HepG2 (cell line): ENCODE data around the gene PLBD2. TPM values are rescaled to one million over a fixed set of nuclear protein-coding genes. Genes with fewer than 3 reads are reported as not detected.

Experiments used
- AFF4 ChIP-seq: sonication (generic); formaldehyde crosslinking; IDR thresholded peaks from 2 replicates; pipeline ENCODE4 v1.4.0; 2020; ENCODE audit warnings: missing genetic modification reagents
- ATF4 ChIP-seq, 2 experiments: fragments of 450-650 bp in 1 of 2; sonication (generic) in 1 of 2; formaldehyde crosslinking; IDR thresholded peaks; 2 replicates each; pipeline versions ENCODE4 v1.5.0 to v1.8.0; 2020 to 2022; ENCODE audit warnings: mild to moderate bottlenecking in 1 of 2, missing genetic modification reagents in 1 of 2
- DMAP1 ChIP-seq: IDR thresholded peaks from 2 replicates; pipeline ENCODE4 v1.6.1; 2016
- DRAP1 ChIP-seq: IDR thresholded peaks from 2 replicates; pipeline ENCODE4 v1.6.1; 2016; ENCODE audit warnings: missing genetic modification reagents, missing compliant biosample characterization
- FOXK1 ChIP-seq: sonication (generic); formaldehyde crosslinking; IDR thresholded peaks from 2 replicates; pipeline ENCODE4 v1.4.0; 2020; ENCODE audit warnings: low read depth, missing genetic modification reagents, borderline replicate concordance
- GRHL1 ChIP-seq: sonication (generic); formaldehyde crosslinking; conservative IDR thresholded peaks from 2 replicates; pipeline ENCODE4 v1.8.0; 2022; ENCODE audit warnings: missing genetic modification reagents
- NCOA2 ChIP-seq: sonication (generic); formaldehyde crosslinking; IDR thresholded peaks from 2 replicates; pipeline ENCODE4 v1.8.0; 2022; ENCODE audit warnings: inconsistent platforms
- RAD21 ChIP-seq: fragments of 450-650 bp; formaldehyde crosslinking; IDR thresholded peaks from 2 replicates; pipeline ENCODE4 v1.5.0; 2020; ENCODE audit warnings: mild to moderate bottlenecking
- RBM22 ChIP-seq: fragments of 200-400 bp; formaldehyde crosslinking; optimal IDR thresholded peaks from 2 replicates; pipeline ENCODE3; 2017; ENCODE audit warnings: mild to moderate bottlenecking, low read length, moderate library complexity
- REXO4 ChIP-seq: sonication (generic); formaldehyde crosslinking; IDR thresholded peaks from 2 replicates; pipeline ENCODE4 v1.8.0; 2022; ENCODE audit warnings: missing genetic modification reagents, mild to moderate bottlenecking, borderline replicate concordance
- SMC3 ChIP-seq: IDR thresholded peaks from 2 replicates; pipeline ENCODE4 v1.6.1; 2011; ENCODE audit warnings: low read length, improper control_type of control experiment
- SOX5 ChIP-seq: IDR thresholded peaks from 2 replicates; pipeline ENCODE4 v1.6.1; 2016; ENCODE audit warnings: borderline replicate concordance
- SOX6 ChIP-seq, 2 experiments: fragments of 450-650 bp in 1 of 2; sonication (generic) in 1 of 2; formaldehyde crosslinking in 1 of 2; IDR thresholded peaks; 2 replicates each; pipeline versions ENCODE4 v1.4.0 to v1.6.1; 2017 to 2020; ENCODE audit warnings: antibody characterized with exemption in 1 of 2, mild to moderate bottlenecking in 1 of 2, missing genetic modification reagents in 1 of 2
- ZBTB14 ChIP-seq: sonication (generic); formaldehyde crosslinking; IDR thresholded peaks from 2 replicates; pipeline ENCODE4 v1.4.0; 2020; ENCODE audit warnings: missing genetic modification reagents
- ZNF101 ChIP-seq: sonication (generic); formaldehyde crosslinking; IDR thresholded peaks from 2 replicates; pipeline ENCODE4 v1.4.0; 2020; ENCODE audit warnings: mild to moderate bottlenecking, low read depth, missing genetic modification reagents, borderline replicate concordance
- ZNF292 ChIP-seq: sonication (generic); formaldehyde crosslinking; IDR thresholded peaks from 2 replicates; pipeline ENCODE4 v1.8.1; 2022; ENCODE audit warnings: mild to moderate bottlenecking, low read depth, missing genetic modification reagents, borderline replicate concordance
- ZNF552 ChIP-seq: sonication (generic); formaldehyde crosslinking; IDR thresholded peaks from 2 replicates; pipeline ENCODE4 v1.9.0; 2022; ENCODE audit warnings: missing genetic modification reagents, mild to moderate bottlenecking, borderline replicate concordance
- ZNF749 ChIP-seq: sonication (generic); formaldehyde crosslinking; IDR thresholded peaks from 2 replicates; pipeline ENCODE4 v1.8.0; 2022; ENCODE audit warnings: mild to moderate bottlenecking, missing genetic modification reagents, moderate library complexity, borderline replicate concordance
- ZNF83 ChIP-seq: sonication (generic); formaldehyde crosslinking; IDR thresholded peaks from 2 replicates; pipeline ENCODE4 v1.4.0; 2020; ENCODE audit warnings: missing genetic modification reagents, mild to moderate bottlenecking, borderline replicate concordance
- polyA plus RNA-seq, 8 experiments: library from polyadenylated mRNA; depleted of rRNA in 3 of 8; stranded (reverse) in 7 of 8; unstranded in 1 of 8; fragments of >200 nt; fragmentation: Illumina TruSeq in 4 of 8; extraction: Trizol in 4 of 8; gene quantifications; 2 replicates each; pipeline versions ENCODE4 v1.2.1 to v1.2.3, GENCODE V29; 2011 to 2016; ENCODE audit warnings: low read depth in 4 of 8, missing spikeins in 1 of 8, mixed read lengths in 1 of 8; ENCODE audit not compliant: insufficient read depth in 1 of 8
- total RNA-seq, 5 experiments: library from RNA; depleted of rRNA; stranded (reverse); fragments of >200 nt; fragmentation: Illumina TruSeq; extraction: Trizol; gene quantifications; 2 replicates each; pipeline ENCODE4 v1.2.3, GENCODE V29; 2016; ENCODE audit warnings: low read depth in 1 of 5

Gene PLBD2
- total and polyA plus RNA-seq, 2 of the 13 experiments (the other 11 are each of a cell fraction or from before 2014, with no cell fraction given): 6.7 to 8.5 TPM

GRCh38 chr12:113334786-113335539 lies 23.4 kb upstream of the PLBD2 start, which contains the start of gene SLC8B1 (continued):
- no peak for TF ChIP-seq GRHL1
- TF ChIP-seq ZNF749 (CRISPR knock-in tag): no peak
- TF ChIP-seq SOX5 (CRISPR knock-in tag): no peak; the same call in 1 of the 2 replicates
- no peak for TF ChIP-seq ZNF83 (CRISPR knock-in tag)
- TF ChIP-seq RBM22: no peak
- peak; percentile 72; the same call in 1 of the 2 replicates for TF ChIP-seq DRAP1 (CRISPR knock-in tag)
- TF ChIP-seq SMC3: no peak
- no peak for TF ChIP-seq FOXK1 (CRISPR knock-in tag)
- TF ChIP-seq ATF4 (CRISPR knock-in tag; IDR thresholded peaks at IDR 0.05): no peak; a peak in 1 of 4 replicates
- TF ChIP-seq ZNF292 (CRISPR knock-in tag): peak; percentile 42; the same call in 1 of the 2 replicates
- TF ChIP-seq AFF4: no peak
- no peak for TF ChIP-seq ZBTB14 (CRISPR knock-in tag)
- TF ChIP-seq SOX6 (IDR thresholded peaks at IDR 0.05): no peak
- no peak for TF ChIP-seq SOX6 (CRISPR knock-in tag; IDR thresholded peaks at IDR 0.05)
- TF ChIP-seq ZNF101 (CRISPR knock-in tag): no peak
- TF ChIP-seq REXO4 (CRISPR knock-in tag): no peak
- peak; percentile 33; the same call in 1 of the 2 replicates for TF ChIP-seq RAD21 (CRISPR knock-in tag)
- TF ChIP-seq ZNF552 (CRISPR knock-in tag): 0 out of 2 replicates have a peak, but pooled peaks have one; percentile 68
- TF ChIP-seq DMAP1: 0 out of 2 replicates have a peak, but pooled peaks have one; percentile 27
- TF ChIP-seq NCOA2 (CRISPR knock-in tag): no peak
